HG02852 (cell line): ENCODE results near the gene CFC1.
"Not testable (repeated sequence)": the region's sequence is repeated elsewhere in the genome, so short reads cannot be mapped to it uniquely, and the experiment has no call there.

Experiments used
- ATAC-seq: cut with Tn5 transposase; IDR thresholded peaks from one replicate; pipeline ENCODE4 v1.9.1; 2021; ENCODE audit warnings: mild to moderate bottlenecking, moderate library complexity; ENCODE audit not compliant: unreplicated experiment

CFC1 gene

DNA sequence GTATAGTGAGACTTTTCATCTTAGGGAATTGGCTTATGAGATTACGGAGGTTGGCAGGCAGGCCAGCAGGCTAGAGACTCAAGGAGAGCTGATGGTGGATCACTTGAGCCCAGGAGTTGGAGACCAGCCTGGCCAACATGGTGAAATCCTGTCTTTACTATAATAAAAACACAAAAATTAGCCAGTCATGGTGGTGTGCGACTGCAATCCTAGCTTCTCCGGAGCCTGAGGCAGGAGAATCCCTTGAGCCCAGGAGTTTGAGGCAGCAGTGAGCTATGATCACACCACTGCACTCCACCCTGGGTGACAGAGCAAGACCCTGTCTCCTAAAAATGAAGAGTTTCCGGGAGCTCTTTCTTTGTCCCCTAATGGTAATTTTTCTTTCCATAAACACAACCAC, 14.6 kb downstream of the CFC1 start:
- ATAC-seq = not testable (repeated sequence)

DNA sequence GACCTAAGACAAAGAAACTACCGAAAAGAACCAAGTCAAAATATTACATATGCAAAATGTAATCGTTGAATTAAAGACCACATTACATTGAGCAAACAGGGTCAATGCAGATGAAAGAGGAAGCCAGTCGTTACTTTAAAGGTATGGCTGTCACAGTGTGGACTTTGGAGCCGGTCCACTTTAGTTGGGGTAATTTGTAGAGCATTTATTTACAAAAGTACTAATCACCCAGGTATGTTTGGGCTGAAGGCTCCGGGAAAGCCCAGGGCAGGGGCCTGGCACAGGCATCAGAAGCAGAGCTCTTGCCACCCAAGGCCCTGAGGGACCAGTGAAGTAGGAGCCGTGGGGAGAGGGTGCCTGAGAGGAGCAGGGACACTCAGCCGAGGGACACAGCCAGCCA, 15.8 kb downstream of the CFC1 start:
- not testable (repeated sequence) for ATAC-seq

GRCh38 chr2:130582970-130583369, 16.4 kb downstream of the CFC1 start:
- ATAC-seq = not testable (repeated sequence)

DNA sequence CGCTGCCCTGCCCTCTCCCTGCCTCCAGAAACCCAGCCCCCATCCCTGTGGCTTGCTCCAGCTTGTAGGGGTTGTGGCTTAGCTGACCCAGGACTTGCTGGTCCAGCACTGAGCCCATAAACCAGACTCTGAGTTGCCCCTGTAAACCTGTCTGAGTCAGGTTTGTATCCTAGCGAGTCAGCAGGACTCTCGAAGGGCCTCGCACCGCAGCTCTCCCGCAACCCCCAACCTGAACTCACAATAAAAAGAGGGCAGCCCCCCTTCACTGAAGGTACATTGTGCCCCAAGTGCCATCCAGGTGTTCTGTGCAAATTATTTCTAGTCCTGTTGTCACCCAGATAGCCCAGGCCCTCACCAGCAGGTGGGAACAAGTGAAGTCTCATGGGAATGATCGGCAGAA, 17.9 kb downstream of the CFC1 start:
- ATAC-seq = not testable (repeated sequence)

GRCh38 chr2:130579121-130579520, 20.3 kb downstream of the CFC1 start:
- not testable (repeated sequence) for ATAC-seq

DNA sequence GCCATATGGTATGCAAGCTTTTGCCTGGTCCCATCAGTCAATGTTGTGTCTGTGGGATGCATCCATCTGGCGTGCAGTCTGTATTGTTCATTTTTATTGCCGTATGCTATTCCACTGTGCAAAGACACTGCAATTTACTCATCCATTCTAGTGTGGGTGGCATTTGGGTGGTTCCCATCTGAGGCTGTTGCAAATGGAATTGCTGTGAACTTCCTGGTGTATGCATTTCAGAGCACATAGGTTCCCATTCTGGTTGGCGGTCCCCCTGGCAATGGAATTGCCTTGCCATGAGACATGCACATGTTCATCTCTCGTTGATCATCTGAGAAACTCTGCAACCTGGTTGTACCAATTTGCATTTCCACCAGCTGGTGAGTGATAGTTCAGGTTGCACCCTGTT, 21.8 kb downstream of the CFC1 start:
- ATAC-seq = not testable (repeated sequence)

GRCh38 chr2:130576209-130576784, 23.1 kb downstream of the CFC1 start:
- ATAC-seq = not testable (repeated sequence)

DNA sequence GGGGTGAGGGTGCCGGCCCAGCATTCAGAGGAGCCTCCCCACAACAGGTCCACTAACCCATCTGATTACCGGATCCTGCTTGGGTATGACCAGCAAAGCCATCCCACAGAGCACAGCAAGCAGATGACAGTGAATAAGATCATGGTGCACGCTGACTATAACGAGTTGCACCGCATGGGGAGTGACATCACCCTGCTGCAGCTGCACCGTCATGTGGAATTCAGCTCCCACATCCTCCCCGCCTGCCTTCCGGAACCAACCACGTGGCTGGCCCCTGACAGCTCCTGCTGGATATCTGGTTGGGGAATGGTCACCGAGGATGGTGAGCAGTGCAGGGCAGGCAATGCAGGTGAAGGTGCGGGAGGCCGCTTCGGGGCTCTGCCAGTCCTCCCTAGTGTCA, 25.1 kb downstream of the CFC1 start:
- not testable (repeated sequence) for ATAC-seq

GRCh38 chr2:130571929-130572328, 27.4 kb downstream of the CFC1 start:
- not testable (repeated sequence) for ATAC-seq

DNA sequence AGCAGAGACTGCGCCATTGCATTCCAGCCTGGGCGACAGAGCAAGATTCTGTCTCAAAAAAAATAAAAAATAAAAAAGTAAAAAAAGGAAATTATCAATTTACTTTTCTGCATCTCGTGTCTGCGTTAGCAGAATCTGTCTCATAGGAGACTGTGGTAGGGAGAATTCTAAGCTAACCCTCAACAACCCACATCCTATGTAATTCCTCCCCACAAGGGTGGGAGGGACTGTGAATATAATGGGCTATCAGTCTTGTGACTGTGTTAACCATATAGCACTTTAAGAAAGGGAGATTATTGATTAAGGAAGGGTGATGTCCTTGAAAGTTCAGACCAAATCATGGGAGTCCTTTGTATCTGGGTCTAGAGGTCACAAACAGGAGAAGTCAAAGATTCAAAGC, 33.2 kb downstream of the CFC1 start:
- ATAC-seq = not testable (repeated sequence)

GRCh38 chr2:130556441-130556840, 42.9 kb downstream of the CFC1 start:
- ATAC-seq = not testable (repeated sequence)

DNA sequence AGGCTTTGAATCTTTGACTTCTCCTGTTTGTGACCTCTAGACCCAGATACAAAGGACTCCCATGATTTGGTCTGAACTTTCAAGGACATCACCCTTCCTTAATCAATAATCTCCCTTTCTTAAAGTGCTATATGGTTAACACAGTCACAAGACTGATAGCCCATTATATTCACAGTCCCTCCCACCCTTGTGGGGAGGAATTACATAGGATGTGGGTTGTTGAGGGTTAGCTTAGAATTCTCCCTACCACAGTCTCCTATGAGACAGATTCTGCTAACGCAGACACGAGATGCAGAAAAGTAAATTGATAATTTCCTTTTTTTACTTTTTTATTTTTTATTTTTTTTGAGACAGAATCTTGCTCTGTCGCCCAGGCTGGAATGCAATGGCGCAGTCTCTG, 45.2 kb downstream of the CFC1 start:
- not testable (repeated sequence) for ATAC-seq

- not testable (repeated sequence) for ATAC-seq
Measured at GRCh38 chr2:130549475-130549874, 49.9 kb downstream of the CFC1 start.

DNA sequence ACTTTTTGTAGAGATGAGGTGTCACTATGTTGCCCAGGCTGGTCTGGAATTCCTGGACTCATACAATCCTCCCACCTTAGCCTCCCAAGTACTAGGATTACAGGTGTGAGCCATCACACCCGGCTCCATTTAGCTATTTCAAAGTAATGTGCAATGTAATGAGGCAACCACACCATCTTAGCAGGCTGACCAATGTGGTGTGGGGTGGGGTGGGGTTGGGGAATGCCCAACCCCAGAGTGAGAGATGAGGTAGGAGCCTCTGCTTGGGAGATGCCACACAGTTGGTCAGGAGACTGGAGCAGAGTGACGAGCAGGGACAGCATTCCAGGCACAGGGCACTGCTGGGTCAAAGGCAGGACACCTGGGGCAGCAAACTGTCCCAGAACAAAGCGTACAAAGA, 51.0 kb downstream of the CFC1 start:
- ATAC-seq = not testable (repeated sequence)

DNA sequence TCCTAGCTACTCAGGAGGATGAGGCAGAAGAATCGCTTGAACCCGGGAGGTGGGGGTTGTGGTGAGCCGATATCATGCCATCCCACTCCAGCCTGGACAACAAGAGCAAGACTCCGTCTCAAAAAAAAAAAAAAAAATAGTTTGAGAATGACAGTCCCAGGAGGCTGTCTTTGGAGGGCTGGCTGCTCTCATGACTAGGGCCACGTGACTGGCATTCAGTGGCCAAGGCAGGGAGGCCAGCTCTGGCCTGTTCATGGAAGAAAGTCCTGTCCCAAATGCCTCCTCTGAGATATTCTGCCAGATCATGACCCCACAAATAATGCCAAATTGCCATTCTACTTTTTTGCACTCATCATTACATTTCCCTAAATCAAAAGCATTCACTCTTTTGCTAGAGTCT, 54.4 kb downstream of the CFC1 start:
- ATAC-seq = not testable (repeated sequence)

DNA sequence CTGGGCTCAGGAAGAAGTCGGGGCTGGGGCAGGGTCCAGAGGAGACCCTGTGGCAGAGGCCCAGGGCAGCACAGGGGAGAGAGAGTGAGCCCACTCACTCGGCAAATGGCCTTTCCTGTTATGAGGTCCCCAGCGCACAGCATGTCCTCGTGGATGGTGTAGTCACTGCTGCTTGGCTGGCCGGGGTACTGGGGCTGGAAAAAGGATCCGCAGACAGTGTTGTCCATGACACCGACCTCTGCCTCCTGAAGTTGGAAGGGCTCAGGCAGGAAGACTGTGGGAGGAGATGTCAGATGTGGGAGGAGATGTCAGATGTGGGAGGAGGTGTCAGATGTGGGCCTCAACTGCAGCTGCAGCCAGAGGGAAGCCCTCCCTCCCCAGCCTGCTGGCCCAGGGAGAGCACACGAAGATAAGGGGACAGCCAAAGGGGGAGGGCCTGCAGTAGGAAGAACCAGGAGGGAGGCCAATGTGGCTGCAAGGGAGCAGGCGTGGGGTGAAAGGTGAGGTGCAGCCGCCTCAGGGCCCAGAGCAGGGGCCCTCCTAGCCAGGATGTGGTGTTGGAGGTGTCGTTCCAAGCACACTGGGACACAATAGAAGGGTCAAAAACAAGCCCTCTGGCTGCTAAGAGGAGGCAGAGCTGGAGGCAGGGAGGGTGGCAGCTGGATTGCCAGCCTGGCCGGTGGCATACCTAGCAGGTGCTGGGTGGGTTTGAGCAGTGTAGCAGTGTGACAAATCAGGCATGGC, 55.4 kb downstream of the CFC1 start:
- not testable (repeated sequence) for ATAC-seq

DNA sequence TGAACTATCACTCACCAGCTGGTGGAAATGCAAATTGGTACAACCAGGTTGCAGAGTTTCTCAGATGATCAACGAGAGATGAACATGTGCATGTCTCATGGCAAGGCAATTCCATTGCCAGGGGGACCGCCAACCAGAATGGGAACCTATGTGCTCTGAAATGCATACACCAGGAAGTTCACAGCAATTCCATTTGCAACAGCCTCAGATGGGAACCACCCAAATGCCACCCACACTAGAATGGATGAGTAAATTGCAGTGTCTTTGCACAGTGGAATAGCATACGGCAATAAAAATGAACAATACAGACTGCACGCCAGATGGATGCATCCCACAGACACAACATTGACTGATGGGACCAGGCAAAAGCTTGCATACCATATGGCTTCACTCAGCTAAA, 56.6 kb downstream of the CFC1 start:
- not testable (repeated sequence) for ATAC-seq
